HUES64 (cell line): ENCODE results near the gene CXCL16.
"Not testable (repeated sequence)": the region's sequence is repeated elsewhere in the genome, so short reads cannot be mapped to it uniquely, and the experiment has no call there.

Experiments
- H3K27ac ChIP-seq: 2 replicates; pipeline ENCODE4 v1.7.0; 2013; ENCODE audit warnings: low read depth, low read length, inconsistent platforms
- H3K27me3 ChIP-seq: 2 replicates; pipeline ENCODE4 v1.6.1; 2013; ENCODE audit warnings: mild to moderate bottlenecking, low read length; ENCODE audit not compliant: insufficient read depth
- H3K36me3 ChIP-seq: 2 replicates; pipeline ENCODE4 v1.6.1; 2013; ENCODE audit warnings: mild to moderate bottlenecking, low read length; ENCODE audit not compliant: insufficient read depth
- H3K4me1 ChIP-seq: 2 replicates; pipeline ENCODE4 v1.6.1; 2013; ENCODE audit warnings: mild to moderate bottlenecking, low read length, moderate library complexity; ENCODE audit not compliant: insufficient read depth
- H3K4me3 ChIP-seq: 2 replicates; pipeline ENCODE4 v1.5.1; 2013; ENCODE audit warnings: mild to moderate bottlenecking, low read length, moderate library complexity
- H3K9ac ChIP-seq: 2 replicates; pipeline ENCODE4 v1.6.1; 2013; ENCODE audit warnings: mild to moderate bottlenecking, low read depth, low read length
- H3K9me3 ChIP-seq: 2 replicates; pipeline ENCODE4 v1.6.1; 2013; ENCODE audit warnings: low read depth, low read length; ENCODE audit not compliant: insufficient read depth
- WGBS: fragments of 150-250, 120-280 bp; methylation state at CpG from one replicate; pipeline ENCODE4 v1.1.7; 2013; ENCODE audit warnings: missing lambda C conversion rate; 5-methylcytosine and 5-hydroxymethylcytosine counted together

The CXCL16 gene

DNA sequence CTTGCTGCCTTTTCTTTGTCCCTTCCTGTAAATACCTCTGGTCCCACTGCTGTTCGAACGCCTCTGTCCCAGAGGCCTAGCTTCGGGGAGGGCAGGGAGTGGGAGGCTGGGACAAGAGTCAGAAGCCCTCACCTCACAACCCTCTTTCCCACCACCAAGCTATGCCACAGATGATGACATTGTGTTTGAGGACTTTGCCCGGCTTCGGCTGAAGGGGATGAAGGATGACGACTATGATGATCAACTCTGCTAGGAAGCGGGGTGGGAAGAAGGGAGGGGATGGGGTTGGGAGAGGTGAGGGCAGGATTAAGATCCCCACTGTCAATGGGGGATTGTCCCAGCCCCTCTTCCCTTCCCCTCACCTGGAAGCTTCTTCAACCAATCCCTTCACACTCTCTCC is 18.9 kb downstream of the CXCL16 start:
- 96% methylated on average over 7 of the region's 7 CpGs for WGBS
- Histone ChIP-seq H3K4me1 (no peaks in the 10 kb centered on the region), H3K27ac (no peak overlapping the region), H3K9ac (no peak overlapping the region), H3K4me3 (no peak overlapping the region), H3K36me3 (peaks cover 45% of the 10 kb centered on the region), H3K9me3 (no peaks in the 10 kb centered on the region), H3K27me3 (no peaks in the 10 kb centered on the region)

DNA sequence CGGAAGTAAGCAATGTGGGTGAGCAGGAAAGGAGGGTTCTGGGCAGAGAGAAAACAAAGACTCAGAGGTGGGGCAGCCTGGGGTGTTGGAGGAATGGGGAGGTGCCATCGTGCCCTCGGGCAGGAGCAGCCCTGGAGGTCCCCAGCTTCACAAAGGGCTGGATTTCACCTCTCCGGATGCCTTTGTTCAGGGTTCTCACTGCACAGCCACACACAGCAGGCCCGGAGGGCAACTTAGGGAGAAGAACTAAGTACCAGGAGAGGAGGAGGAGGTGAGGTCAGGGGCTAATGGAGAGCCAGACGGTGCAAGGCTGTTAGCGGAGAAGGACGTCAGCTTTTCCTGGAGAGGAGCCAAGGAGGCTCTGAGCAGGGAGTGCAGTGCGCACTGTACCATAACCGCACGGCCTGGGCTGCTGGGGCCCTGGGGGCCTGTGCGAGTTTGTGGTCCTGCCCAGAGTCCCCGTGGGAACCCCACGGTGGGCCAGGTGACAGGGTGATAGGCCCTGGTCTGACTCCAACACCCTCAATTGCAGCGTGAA is 20.0 kb downstream of the CXCL16 start:
- 91% methylated on average over 15 of the region's 15 CpGs for WGBS
- H3K27me3 ChIP-seq = no peaks in the 10 kb centered on the region
- no peak overlapping the region for H3K4me3 ChIP-seq
- no peak overlapping the region for H3K9ac ChIP-seq
- H3K27ac ChIP-seq = no peak overlapping the region
- no peaks in the 10 kb centered on the region for H3K9me3 ChIP-seq
- H3K36me3 ChIP-seq = peaks cover 49% of the 10 kb centered on the region
- H3K4me1 ChIP-seq = no peaks in the 10 kb centered on the region

DNA sequence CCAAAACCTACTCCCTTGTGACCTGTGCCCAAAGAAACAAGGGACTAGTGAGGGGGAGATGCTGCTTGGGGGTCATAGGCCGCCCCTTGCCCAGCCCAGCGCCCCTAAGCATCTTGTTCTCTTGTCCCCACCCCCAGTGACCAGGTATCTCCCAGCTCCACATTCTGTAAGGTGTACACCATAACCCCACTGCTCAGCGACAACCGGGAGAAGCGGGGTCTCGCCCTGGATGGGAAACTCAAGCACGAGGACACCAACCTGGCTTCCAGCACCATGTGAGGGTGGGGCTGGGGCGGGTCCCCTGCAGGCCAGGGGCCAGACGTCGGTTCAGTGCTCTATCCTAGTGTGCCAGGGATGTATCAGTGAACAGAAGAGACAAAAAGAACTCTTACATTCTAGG is 20.6 kb downstream of the CXCL16 start:
- Histone ChIP-seq H3K27me3 (no peaks in the 10 kb centered on the region), H3K4me3 (no peak overlapping the region), H3K9me3 (no peaks in the 10 kb centered on the region), H3K9ac (no peak overlapping the region), H3K27ac (no peak overlapping the region), H3K36me3 (peaks cover 49% of the 10 kb centered on the region), H3K4me1 (no peaks in the 10 kb centered on the region)
- WGBS = 85% methylated on average over 10 of the region's 10 CpGs

DNA sequence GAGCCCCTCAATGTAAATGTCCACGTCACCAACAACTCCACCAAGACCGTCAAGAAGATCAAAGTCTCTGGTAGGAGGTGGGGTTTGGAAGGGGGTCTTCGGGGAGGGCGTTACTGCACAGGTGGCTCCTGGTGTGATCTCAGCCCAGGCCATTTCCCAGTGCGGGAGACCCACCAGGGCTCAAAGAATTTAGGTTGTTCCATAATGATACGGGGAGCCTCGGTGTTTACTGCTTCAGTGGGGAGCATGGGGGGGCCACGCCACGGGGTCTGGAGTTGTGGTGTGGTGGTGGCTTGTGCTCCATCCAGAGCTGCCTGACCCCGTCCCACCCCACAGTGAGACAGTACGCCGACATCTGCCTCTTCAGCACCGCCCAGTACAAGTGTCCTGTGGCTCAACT is 21.5 kb downstream of the CXCL16 start:
- peaks cover 49% of the 10 kb centered on the region for H3K36me3 ChIP-seq
- H3K9me3 ChIP-seq = no peaks in the 10 kb centered on the region
- no peaks in the 10 kb centered on the region for H3K27me3 ChIP-seq
- no peaks in the 10 kb centered on the region for H3K4me1 ChIP-seq
- H3K27ac ChIP-seq = no peak overlapping the region
- H3K4me3 ChIP-seq = no peak overlapping the region
- H3K9ac ChIP-seq = no peak overlapping the region
- WGBS = 93% methylated on average over 12 of the region's 13 CpGs

DNA sequence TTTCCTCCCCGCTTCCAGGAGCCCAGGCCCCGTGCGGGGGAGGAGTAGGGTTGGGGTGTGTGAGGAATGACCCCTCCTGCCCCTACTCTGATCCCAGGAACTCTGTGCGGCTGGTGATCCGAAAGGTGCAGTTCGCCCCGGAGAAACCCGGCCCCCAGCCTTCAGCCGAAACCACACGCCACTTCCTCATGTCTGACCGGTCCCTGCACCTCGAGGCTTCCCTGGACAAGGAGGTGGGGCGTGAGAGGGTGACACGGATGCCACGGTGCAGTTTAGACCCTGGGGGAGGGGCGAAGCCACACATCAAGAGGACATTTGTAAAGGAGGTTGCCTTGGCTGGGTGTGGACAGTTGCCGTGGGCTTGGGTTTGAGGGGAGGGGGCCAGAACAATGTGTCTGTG is 21.9 kb downstream of the CXCL16 start:
- Histone ChIP-seq H3K4me3 (no peak overlapping the region), H3K27ac (no peak overlapping the region), H3K4me1 (no peaks in the 10 kb centered on the region), H3K9me3 (no peaks in the 10 kb centered on the region), H3K27me3 (no peaks in the 10 kb centered on the region), H3K9ac (no peak overlapping the region), H3K36me3 (peaks cover 49% of the 10 kb centered on the region)
- WGBS = 95% methylated on average over 17 of the region's 17 CpGs

DNA sequence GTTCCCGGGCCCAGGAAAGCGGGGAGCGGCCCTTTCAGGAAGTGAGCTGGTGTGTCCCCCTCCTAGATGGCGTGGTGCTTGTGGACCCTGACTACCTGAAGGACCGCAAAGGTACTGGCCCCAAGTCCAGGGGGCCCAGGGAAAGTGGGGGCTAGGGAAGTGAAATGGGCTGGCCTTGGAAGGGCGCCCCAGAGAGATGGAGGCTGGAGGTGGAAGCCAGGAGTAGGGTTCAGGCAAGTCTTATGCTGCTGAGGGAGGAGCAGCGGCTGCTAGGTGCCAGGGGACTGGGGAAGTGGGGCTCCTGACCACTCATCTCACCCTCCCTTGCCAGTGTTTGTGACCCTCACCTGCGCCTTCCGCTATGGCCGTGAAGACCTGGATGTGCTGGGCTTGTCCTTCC is 23.6 kb downstream of the CXCL16 start:
- WGBS = 97% methylated on average over 10 of the region's 10 CpGs

DNA sequence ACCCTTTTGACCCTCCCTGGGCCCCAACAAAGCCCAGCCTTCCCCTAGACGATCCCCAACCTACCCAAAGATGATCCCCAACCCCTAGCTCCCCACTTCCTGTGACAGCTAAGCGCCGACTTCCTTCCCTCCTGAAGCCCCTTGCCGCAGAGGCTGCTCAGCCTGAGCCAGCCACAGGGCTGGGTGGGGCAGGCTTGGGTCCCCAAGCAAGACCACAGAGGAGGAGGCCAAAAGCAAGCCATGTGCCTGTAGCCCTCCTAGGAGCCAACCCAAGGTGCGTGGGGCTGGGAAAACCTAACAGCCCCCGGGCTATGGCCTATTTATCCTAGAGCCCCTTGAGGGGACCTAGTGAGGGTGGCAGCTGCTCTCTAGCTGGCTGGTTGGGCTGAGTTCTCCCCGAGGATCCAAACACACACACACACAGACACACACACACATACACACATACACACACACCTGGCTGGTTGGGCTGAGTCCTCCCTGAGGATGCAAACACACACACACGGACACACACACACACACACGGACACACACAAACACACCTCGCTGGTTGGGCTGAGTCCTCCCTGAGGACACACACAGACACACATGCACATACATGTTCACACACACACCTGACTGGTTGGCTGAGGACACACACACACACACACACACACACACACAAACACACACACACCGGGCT is 24.5 kb downstream of the CXCL16 start:
- Histone ChIP-seq H3K4me1 (peaks cover 7% of the 10 kb centered on the region), H3K4me3 (no peak overlapping the region), H3K9ac (no peak overlapping the region), H3K27ac (no peak overlapping the region), H3K36me3 (peaks cover 43% of the 10 kb centered on the region), H3K9me3 (no peaks in the 10 kb centered on the region), H3K27me3 (0 out of 2 replicates have a peak, but pooled peaks cover 3% of the 10 kb centered on the region)
- WGBS = 84% methylated on average over 11 of the region's 11 CpGs

More for the DNA sequence above, 23.6 kb downstream of the CXCL16 start:
- Histone ChIP-seq H3K9me3 (no peaks in the 10 kb centered on the region), H3K4me1 (peaks cover 6% of the 10 kb centered on the region), H3K27ac (no peak overlapping the region), H3K36me3 (peaks cover 49% of the 10 kb centered on the region), H3K9ac (no peak overlapping the region), H3K4me3 (no peak overlapping the region), H3K27me3 (0 out of 2 replicates have a peak, but pooled peaks cover 3% of the 10 kb centered on the region)

DNA sequence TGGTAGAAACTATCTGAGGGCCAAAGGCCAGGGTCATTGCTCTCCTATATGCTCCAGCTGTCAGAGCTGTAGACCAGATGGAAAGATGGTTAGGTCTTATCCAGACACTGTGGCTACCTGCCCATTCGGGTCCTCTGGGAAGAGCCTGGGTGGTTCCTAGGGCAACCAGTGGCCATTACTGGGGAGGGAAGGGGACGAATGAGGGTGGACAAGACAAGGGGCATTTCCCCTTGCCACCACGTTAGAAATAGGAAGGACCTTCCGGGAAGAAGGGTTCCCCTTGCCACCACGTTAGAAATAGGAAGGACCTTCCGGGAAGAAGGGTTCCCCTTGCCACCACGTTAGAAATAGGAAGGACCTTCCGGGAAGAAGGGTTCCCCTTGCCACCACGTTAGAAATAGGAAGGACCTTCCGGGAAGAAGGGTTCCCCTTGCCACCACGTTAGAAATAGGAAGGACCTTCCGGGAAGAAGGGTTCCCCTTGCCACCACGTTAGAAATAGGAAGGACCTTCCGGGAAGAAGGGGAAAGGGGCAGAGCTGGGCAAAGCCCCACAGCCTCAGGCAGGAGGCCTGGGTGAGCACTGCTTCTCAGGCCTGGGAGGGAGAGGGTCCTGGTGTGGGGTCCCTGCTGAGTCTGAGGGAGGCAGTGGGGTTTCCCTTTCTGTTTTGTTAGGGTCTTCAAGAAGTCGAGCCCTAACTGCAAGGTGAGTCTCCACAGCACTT is 25.2 kb downstream of the CXCL16 start:
- peaks cover 37% of the 10 kb centered on the region for H3K36me3 ChIP-seq
- not testable (repeated sequence) for H3K27ac ChIP-seq, H3K27me3 ChIP-seq, H3K4me1 ChIP-seq, H3K9ac ChIP-seq, H3K4me3 ChIP-seq, H3K9me3 ChIP-seq
- 91% methylated on average over 8 of the region's 15 CpGs for WGBS

DNA sequence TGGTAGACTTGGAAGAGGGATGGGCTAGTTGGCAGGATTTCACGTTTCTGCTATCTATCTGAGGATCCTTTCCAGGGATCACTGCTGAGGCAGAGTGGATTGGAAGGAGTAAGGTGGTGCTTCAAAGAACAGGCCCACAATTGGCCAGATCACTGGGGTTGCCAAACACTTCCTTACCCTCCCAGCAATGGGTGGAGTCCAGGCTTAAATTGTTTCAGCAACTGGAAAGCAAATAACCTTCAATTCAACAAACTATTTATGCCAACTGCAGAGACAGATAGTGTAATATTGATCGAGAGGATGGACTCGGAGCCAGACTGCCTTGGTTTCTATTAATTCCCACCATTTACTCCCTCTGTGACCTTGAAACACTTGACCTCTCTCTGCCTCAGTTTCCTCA is 27.2 kb downstream of the CXCL16 start:
- Histone ChIP-seq H3K9me3 (no peaks in the 10 kb centered on the region), H3K27me3 (0 out of 2 replicates have a peak, but pooled peaks cover 3% of the 10 kb centered on the region), H3K36me3 (peaks cover 17% of the 10 kb centered on the region), H3K4me3 (no peak overlapping the region), H3K27ac (no peak overlapping the region), H3K4me1 (peaks cover 7% of the 10 kb centered on the region), H3K9ac (no peak overlapping the region)
- 94% methylated on average over 3 of the region's 3 CpGs for WGBS

DNA sequence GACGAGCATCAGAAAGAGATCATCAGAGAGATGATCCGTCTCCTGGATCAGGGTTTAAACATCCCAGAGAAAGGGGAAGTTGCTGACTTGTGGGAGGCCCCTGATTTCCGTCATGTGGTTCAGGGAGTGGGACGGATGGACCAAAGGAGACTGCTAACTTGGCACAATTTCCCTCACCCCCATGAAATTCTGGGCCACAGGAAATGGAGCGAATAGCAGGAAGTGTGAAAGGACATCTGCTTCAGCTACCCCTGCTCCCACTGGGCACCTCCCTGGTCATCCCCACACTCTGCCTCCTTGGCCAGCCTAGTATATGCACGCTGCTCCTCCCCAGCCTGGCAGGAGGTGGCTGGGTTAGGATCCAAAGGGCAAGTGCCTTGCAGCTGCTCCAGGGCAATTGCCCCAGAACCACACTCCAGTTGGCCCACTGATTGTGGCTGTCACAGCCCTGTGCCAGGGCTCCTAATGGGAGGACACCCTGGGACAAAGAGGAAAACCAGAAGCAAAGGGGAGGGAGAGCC is 28.0 kb downstream of the CXCL16 start:
- 65% methylated on average over 6 of the region's 6 CpGs for WGBS
- Histone ChIP-seq H3K27ac (no peak overlapping the region), H3K9me3 (no peaks in the 10 kb centered on the region), H3K4me1 (peaks cover 7% of the 10 kb centered on the region), H3K9ac (peak overlapping the region; percentile 64; the same call in 1 of the 2 replicates), H3K4me3 (peak overlapping the region; percentile 80), H3K27me3 (0 out of 2 replicates have a peak, but pooled peaks cover 3% of the 10 kb centered on the region), H3K36me3 (peaks cover 9% of the 10 kb centered on the region)
